ENCODE data around the gene SLC2A14.
"Not testable (repeated sequence)": the region's sequence is repeated elsewhere in the genome, so short reads cannot be mapped to it uniquely, and the experiment has no call there.

DNA sequence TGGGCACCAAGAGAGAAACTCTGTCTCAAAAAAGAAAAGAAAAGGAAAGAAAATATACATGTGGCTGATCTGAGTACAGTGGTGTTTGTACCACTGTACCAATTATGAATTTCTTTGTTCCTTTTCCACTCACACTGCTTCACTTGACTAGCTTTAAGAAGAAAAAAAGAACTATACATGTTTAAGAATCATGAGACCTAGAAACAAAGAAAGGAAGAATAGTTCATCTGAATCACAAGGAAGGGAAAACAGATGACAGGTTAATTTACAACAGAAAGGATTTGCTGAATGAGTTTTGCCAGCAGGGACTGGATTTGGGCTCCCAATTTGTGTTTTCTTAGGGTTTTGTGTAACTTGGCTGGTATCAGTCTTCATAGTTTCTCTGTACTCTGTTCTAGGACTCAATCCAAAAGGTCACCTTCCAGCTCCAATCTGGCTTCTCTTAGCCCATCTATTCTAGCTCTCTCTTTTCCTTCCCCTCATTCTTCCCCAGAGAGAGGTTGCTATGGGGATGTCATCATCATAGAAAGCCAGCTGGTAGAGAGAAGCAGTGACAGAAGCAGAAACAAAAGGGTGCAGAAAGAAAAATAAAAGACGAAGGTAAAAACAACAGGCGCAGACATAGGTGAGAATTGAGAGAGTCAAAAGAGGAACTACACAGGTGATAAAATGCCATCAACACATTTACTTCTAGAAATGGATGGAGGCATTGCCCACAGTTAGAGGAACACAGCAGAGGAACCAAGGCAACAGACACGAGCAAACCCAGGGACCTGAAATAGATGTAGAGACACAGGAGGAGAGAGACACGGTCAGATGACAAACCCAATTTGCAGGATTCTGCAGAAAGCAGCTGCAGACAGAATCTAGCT lies 25.3 kb downstream of the SLC2A14 start:
- TF ChIP-seq EZH2phosphoT487 (IDR thresholded peaks at IDR 0.05; ENCODE audit: borderline replicate concordance): not testable (repeated sequence)
- TF ChIP-seq, protein P1, sequence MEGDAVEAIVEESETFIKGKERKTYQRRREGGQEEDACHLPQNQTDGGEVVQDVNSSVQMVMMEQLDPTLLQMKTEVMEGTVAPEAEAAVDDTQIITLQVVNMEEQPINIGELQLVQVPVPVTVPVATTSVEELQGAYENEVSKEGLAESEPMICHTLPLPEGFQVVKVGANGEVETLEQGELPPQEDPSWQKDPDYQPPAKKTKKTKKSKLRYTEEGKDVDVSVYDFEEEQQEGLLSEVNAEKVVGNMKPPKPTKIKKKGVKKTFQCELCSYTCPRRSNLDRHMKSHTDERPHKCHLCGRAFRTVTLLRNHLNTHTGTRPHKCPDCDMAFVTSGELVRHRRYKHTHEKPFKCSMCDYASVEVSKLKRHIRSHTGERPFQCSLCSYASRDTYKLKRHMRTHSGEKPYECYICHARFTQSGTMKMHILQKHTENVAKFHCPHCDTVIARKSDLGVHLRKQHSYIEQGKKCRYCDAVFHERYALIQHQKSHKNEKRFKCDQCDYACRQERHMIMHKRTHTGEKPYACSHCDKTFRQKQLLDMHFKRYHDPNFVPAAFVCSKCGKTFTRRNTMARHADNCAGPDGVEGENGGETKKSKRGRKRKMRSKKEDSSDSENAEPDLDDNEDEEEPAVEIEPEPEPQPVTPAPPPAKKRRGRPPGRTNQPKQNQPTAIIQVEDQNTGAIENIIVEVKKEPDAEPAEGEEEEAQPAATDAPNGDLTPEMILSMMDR (conservative IDR thresholded peaks at IDR 0.05; ENCODE audit: low read length): not testable (repeated sequence)

All from Loucy (cell line).